ENCODE data around the gene OR6C6.
"Not testable (repeated sequence)": the region's sequence is repeated elsewhere in the genome, so short reads cannot be mapped to it uniquely, and the experiment has no call there.

The OR6C6 gene

DNA sequence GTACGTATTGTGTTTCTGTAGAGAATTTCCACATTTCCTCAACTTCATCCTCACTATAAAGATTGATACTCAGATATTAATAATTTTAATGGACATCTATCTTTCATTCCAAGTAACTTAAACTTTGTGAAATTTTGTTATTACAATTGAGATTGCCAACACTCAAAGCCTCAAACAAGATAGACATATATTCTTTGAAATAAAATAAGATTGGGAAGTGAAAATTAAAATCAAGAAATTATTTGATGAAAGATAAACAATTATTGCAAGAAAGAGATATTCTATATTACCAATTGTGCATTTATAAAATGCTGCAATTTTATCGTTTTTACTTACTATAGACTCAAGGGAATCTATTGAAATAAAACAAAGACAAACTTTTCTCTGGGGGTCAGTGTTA is at the start of gene OR6C6:
Gene OR6C6 (minus strand): TSS at position 101 of the 400 bp plus-strand sequence. CDS start 1,337 bp downstream, outside the sequence.
- no peak for DNase-seq

- DNase-seq = no peak
Measured at GRCh38 chr12:55336002-55336401, 39.6 kb upstream of the OR6C6 start.

DNA sequence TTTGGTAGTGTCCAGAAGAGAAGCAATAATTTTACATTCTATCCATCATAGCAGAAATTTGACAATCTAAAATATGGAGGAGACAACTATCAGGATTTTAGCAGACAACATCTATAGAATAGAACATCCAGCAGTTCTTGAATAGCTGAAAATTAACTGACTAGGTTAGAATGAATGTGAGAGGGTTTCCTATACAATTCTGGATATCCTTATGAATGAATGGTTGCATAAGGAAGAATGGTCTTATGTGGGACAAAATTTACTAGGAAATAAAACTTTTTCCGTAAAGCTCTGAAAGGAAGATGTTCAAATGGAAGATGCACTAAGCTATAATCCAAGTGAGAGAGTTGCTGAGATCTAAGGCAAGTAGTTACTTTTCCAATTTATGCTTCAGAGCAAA is 34.1 kb upstream of the OR6C6 start, which contains the start of gene OR6C3:
Gene OR6C3 (plus strand): TSS at position 301 of the 400 bp plus-strand sequence. CDS start 955 bp downstream, outside the sequence.
- no peak for DNase-seq

- DNase-seq = not testable (repeated sequence)
Measured at GRCh38 chr12:55325801-55326200, 29.4 kb upstream of the OR6C6 start.

DNA sequence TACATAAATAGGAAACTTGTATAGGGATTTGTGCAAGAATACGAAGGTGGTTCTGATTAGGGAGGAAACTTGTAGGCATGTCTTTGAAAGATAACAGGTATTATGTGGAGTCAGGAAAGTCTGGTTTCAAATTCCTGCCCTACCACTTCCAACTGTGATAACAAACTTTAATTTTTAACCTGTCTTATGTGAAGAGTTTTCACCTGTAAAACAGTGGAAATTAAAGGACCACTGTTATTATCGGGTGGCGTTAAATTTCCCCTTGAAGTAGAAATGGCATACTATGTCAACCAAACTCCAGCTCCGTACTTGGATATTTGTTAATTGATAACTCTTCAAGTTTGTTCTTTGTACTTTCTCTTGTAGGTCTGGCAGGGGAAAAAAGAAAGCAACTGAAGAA is 23.8 kb upstream of the OR6C6 start:
- DNase-seq = no peak

DNA sequence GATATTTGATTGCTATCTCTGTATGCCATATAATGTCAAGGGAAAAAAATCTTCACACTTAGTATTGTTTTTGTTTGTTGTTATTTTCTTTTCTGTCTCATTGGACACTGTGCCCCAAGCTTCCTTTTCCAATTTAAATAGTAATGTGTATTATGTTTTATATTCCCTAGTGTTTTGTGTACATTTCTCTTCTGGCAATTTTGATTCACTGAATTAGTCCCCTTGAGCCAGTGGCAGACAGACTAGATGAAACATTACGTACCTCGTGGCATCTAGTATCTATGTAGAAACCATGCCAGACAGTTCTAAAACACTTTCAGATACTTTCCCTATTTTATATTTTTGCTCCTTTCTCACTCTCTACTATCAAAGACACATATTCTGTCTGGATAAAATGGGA is 17.7 kb upstream of the OR6C6 start, which contains the start of gene OR6C1:
Gene OR6C1 (plus strand): TSS at position 301 of the 400 bp plus-strand sequence. CDS start 6,257 bp downstream, outside the sequence.
- no peak for DNase-seq

- no peak for DNase-seq
Measured at GRCh38 chr12:55289999-55290398, 6.4 kb downstream of the OR6C6 start.

DNA sequence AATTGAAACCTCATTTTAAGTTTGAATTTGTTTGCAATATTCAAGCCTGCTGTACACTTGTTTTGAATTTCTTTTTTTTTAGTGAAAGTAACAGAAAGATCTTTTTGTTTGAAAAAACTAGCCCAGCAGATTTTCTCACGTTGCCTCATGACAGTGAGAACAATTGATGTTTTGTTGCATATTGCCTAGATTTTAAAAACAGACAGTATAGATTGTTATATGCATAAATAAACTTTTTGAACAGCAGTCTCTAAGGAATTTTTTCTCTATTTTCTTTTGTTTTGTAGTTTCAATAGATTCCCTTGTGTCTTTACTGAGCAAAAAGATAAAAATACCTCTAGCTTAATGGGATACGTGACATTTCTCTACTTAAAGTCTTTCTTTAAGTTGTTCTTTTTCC is 15.4 kb downstream of the OR6C6 start:
- no peak for DNase-seq

DNA sequence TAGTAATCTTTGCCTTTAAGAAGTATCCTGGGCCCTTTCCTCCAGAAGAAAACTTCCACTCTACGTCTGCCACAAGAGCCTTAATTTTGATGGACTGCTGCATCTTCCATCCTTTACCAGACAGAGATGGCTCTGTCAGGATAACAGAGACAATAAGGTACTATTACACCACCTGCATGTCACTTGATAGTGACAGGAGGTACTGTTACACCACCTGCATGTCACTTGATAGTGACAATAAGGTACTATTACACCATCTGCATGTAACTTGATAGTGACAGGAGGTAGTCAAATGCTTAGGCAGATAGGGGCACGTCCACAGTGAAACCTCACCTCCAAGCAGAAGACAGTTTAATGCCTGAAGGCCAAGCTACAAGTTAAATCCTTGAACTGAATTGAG is 38.1 kb downstream of the OR6C6 start:
- DNase-seq = no peak

- DNase-seq = no peak
Measured at GRCh38 chr12:55256831-55257230, 39.5 kb downstream of the OR6C6 start.

DNA sequence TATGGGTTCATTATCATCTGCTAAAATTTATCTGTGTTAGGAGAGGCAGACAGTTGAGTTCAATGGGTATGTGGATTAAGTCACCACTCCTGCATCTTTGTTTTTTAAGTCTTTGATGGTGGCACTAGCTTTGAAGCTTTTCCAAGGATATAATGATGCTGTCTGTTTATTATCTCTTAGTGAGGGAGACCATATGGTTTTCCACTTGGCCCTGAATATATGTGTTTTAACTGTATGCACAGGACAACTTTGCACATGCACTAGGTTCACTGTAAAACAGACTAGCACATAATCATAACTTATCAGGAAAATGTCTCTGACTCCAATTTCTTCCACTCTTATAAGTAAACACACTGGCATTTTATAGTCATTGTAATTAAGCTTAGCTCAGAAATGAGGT is 43.1 kb downstream of the OR6C6 start:
- DNase-seq = no peak

- no peak for DNase-seq
Measured at GRCh38 chr12:55250944-55251343, 45.4 kb downstream of the OR6C6 start.

- DNase-seq = no peak
Measured at GRCh38 chr12:55246159-55246558, 50.2 kb downstream of the OR6C6 start.

- DNase-seq = no peak
Measured at GRCh38 chr12:55244309-55244708, 52.1 kb downstream of the OR6C6 start, which contains the start of gene OR6C74. Gene OR6C74, plus strand, starts transcription at chr12:55244609. Its CDS starts 2,679 bp downstream, at chr12:55247288.

All from NCI-H1417 (cell line).